Measurements from ENCODE around the gene MAD1L1.

GRCh38 chr7:2282185-2282751, 49.5 kb upstream of the MAD1L1 start:
- TF ChIP-seq CTCF (conservative IDR thresholded peaks at IDR 0.05) (no peak), ZFX (IDR thresholded peaks at IDR 0.05) (no peak)

All from C4-2B (cell line).